Limb (tissue), 2 donors: Measurements from ENCODE around the gene TRPC4AP.
A peak's percentile ranks its signal among the peaks of the same experiment; 100 is the strongest.
"Not testable (repeated sequence)": the region's sequence is repeated elsewhere in the genome, so short reads cannot be mapped to it uniquely, and the experiment has no call there.

ENCODE experiments used
- DNase-seq, 2 donors: peaks; one replicate each; pipeline ENCODE4 v3.0.0-alpha.2; 2016; ENCODE audit errors: extremely low spot score in 2 of 2

Gene TRPC4AP

GRCh38 chr20:35104685-35105295, 12.2 kb upstream of the TRPC4AP start:
- DNase-seq: no peak

GRCh38 chr20:35101620-35102019, 9.0 kb upstream of the TRPC4AP start:
- DNase-seq: no peak

- DNase-seq: no peak
Observed at GRCh38 chr20:35093267-35093884, 769 bp upstream of the TRPC4AP start.

GRCh38 chr20:35091816-35092523, 637 bp downstream of the TRPC4AP start:
- peak in 1 of 2 donors; percentile 35 for DNase-seq

GRCh38 chr20:35088231-35089145, 4.1 kb downstream of the TRPC4AP start:
- DNase-seq: no peak

GRCh38 chr20:35087791-35088190, 4.8 kb downstream of the TRPC4AP start:
- DNase-seq: no peak

- no peak for DNase-seq
Observed at GRCh38 chr20:35087355-35087754, 5.3 kb downstream of the TRPC4AP start.

- DNase-seq: no peak
Observed at GRCh38 chr20:35085477-35086225, 7.0 kb downstream of the TRPC4AP start.

GRCh38 chr20:35084998-35085397, 7.6 kb downstream of the TRPC4AP start:
- DNase-seq: no peak

- not testable (repeated sequence) for DNase-seq
Observed at GRCh38 chr20:35080348-35080642, 12.3 kb downstream of the TRPC4AP start.

GRCh38 chr20:35079472-35080347, 12.9 kb downstream of the TRPC4AP start:
- DNase-seq: no peak

GRCh38 chr20:35077872-35078271, 14.7 kb downstream of the TRPC4AP start:
- DNase-seq: no peak

- DNase-seq: no peak
Observed at GRCh38 chr20:35077341-35077740, 15.3 kb downstream of the TRPC4AP start.

GRCh38 chr20:35071436-35072153, 21.0 kb downstream of the TRPC4AP start:
- not testable (repeated sequence) for DNase-seq

GRCh38 chr20:35066194-35066593, 26.4 kb downstream of the TRPC4AP start:
- DNase-seq: no peak

GRCh38 chr20:35065181-35065580, 27.4 kb downstream of the TRPC4AP start:
- DNase-seq: no peak

GRCh38 chr20:35063168-35063567, 29.4 kb downstream of the TRPC4AP start:
- no peak for DNase-seq

- no peak for DNase-seq
Observed at GRCh38 chr20:35062478-35062877, 30.1 kb downstream of the TRPC4AP start.

- DNase-seq: no peak
Observed at GRCh38 chr20:35060168-35060567, 32.4 kb downstream of the TRPC4AP start.

- no peak for DNase-seq
Observed at GRCh38 chr20:35059612-35060011, 33.0 kb downstream of the TRPC4AP start.
